Endometrium (tissue), 2 donors: Measurements from ENCODE around the gene KMT5B.

Source experiments
- FAIRE-seq: peaks from 2 replicates; lab custom pipeline; 2012; peaks lifted over from hg19 to GRCh38; lab: Jason Lieb, UNC
- donor health status: control.
- donor health status: control.

Gene KMT5B

GRCh38 chr11:68179847-68180246, 33.2 kb downstream of the KMT5B start:
- FAIRE-seq, result no peak

GRCh38 chr11:68177877-68178276, 35.2 kb downstream of the KMT5B start:
- FAIRE-seq, result no peak

- FAIRE-seq, result no peak
These were observed 39.2 kb downstream of the KMT5B start for GRCh38 chr11:68173926-68174325.

- FAIRE-seq, result no peak
These were observed 43.7 kb downstream of the KMT5B start for GRCh38 chr11:68169442-68169841.

GRCh38 chr11:68168694-68169093, 44.4 kb downstream of the KMT5B start:
- no peak for FAIRE-seq

GRCh38 chr11:68167474-68167873, 45.6 kb downstream of the KMT5B start:
- no peak for FAIRE-seq

GRCh38 chr11:68166969-68167368, 46.1 kb downstream of the KMT5B start:
- no peak for FAIRE-seq

- no peak for FAIRE-seq
These were observed 47.5 kb downstream of the KMT5B start for GRCh38 chr11:68165601-68166000.

GRCh38 chr11:68164437-68164836, 48.7 kb downstream of the KMT5B start:
- FAIRE-seq, result no peak

- FAIRE-seq, result no peak
These were observed 49.4 kb downstream of the KMT5B start for GRCh38 chr11:68163691-68164090.

- FAIRE-seq, result no peak
These were observed 52.9 kb downstream of the KMT5B start for GRCh38 chr11:68160100-68160695.

- FAIRE-seq, result no peak
These were observed 53.4 kb downstream of the KMT5B start for GRCh38 chr11:68159665-68160064.

GRCh38 chr11:68159161-68159560, 53.9 kb downstream of the KMT5B start:
- no peak for FAIRE-seq

GRCh38 chr11:68158580-68158979, 54.5 kb downstream of the KMT5B start:
- FAIRE-seq, result no peak

- no peak for FAIRE-seq
These were observed 59.4 kb downstream of the KMT5B start for GRCh38 chr11:68153742-68154141.

GRCh38 chr11:68150037-68150436, 63.1 kb downstream of the KMT5B start:
- FAIRE-seq, result no peak

- FAIRE-seq, result no peak
These were observed 63.7 kb downstream of the KMT5B start for GRCh38 chr11:68149417-68149816.

- FAIRE-seq, result no peak
These were observed 64.2 kb downstream of the KMT5B start for GRCh38 chr11:68148879-68149278.

GRCh38 chr11:68148071-68148805, 64.9 kb downstream of the KMT5B start:
- FAIRE-seq, result no peak

- no peak for FAIRE-seq
These were observed 66.2 kb downstream of the KMT5B start for GRCh38 chr11:68146704-68147474.

GRCh38 chr11:68146010-68146540, 67.0 kb downstream of the KMT5B start:
- no peak for FAIRE-seq

GRCh38 chr11:68145120-68145866, 67.8 kb downstream of the KMT5B start:
- FAIRE-seq, result no peak
